Activated T-cell treated with anti-CD3 and anti-CD28 coated beads for 4 hours (primary cell): ENCODE data around the gene SH3BP5L.

Experiments used
- DNase-seq: peaks from one replicate; pipeline ENCODE4 v3.0.0-alpha.2; 2020

SH3BP5L gene

DNA sequence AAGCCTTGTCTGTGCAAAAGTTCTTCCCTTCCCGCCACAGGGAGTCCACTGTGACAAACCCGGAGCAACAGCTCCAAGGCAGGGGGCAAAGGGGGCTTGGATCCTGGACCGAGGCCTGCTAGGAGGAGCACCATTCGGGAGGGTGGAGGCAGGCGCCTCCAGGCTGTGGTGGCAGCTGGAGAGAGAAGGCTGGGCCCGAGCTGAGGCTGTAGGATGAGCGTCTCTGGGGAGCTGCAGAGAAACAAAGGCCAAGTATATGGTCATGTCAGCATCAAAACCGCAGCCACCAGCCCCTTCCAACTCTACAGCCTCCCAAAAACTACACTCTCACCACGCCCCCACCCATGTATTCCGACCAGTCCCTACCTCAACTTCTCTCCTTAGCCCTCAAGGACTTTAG is 579 bp downstream of the SH3BP5L start:
- no peak for DNase-seq

DNA sequence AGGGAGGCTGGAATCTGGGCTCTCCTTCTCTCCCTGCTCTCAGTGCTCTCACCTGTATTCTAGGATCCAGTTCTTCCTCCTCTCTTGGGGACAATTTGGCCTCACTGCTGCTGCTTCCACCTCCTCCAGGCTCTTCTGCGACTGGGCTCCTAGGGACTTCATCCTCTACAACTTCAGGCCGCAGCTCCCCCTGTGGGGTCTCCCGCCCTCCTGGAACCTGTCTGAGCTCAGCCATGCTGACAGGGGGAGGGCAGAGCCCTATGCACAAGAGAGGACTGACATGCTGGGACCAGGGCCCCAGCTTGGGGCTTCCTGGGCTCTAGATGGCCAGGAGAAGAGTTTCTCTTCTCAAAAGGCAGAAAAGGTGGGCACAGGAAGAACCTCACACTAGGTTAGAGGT is 1.0 kb downstream of the SH3BP5L start:
- no peak for DNase-seq

DNA sequence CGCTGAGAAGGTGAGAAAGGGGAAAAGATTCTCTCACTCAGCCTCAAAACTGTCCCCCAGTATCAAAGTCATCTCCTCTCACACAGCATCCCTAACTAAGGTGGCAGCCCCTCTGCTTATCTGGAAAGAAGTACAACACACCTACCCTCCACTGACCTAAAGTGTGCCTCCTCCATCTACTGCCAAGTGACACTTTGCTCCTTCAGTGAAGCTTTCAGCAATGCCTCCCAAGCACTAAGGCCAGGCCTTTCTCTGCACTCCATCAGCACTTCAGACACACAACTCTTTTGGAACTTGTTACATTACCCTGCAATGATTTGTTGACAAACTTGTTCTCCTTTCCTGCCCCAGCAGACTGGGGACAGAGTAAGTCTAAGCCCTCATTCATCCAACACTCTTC is 1.4 kb downstream of the SH3BP5L start:
- no peak for DNase-seq

DNA sequence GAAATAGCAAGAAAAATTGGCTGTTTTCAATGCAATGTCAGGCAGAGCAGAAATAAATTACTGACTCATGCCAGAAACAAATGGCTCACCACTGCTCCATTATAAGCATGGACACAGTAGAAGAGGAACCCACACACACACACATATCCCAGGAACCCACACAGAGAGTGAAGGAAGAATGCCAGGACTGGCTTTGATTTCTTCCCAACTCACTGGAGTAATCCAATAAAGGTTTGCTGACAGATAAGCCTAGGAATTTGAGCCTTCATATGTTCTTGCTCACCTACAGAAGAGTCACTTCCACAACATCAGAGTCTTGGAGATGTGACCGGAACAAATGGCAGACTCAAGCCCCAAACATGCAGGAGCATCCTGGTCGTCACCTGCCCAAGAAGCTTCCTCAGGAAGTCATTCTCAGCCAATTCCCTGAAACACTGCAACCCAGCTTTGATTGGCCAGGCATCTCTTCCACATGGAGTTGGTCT is 2.2 kb downstream of the SH3BP5L start:
- no peak for DNase-seq

DNA sequence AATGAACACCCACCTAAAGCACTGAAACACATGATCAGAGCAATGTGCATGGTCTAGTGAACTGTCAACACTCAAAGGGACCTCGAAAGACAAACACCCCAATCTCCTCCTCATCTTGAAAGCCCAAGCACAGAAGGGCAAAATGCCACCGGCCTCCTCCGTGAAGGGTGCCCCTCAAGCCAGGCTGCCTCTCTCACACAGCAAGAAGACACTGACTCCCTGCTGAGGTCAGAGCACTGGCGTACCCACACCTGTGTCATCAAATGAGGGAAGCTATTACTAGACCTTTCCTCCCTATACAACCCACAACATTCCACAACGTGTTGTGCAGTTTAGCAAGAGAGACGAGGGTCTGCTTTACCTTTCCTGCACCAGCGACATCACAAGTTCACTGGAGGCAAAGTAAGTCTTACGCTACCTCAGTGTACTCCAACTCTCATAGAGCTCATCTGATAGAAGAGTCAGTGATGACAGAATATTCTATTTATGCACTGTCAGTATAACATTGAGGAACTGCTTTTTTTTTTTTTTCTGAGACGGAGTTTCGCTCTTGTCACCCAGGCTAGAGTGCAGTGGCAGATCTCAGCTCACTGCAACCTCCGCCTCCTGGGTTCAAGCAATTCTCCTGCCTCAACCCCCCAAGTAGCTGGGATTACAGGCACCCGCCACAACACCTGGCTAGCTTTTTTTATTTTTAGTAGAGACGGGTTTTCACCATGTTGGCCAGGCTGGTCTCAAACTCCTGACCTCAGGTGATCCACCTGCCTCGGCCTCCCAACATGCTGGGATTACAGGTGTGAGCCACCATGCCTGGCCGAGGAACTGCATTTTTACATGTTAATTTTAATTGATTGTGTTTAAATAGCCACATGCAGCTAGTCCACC is 3.3 kb downstream of the SH3BP5L start:
- DNase-seq: no peak

DNA sequence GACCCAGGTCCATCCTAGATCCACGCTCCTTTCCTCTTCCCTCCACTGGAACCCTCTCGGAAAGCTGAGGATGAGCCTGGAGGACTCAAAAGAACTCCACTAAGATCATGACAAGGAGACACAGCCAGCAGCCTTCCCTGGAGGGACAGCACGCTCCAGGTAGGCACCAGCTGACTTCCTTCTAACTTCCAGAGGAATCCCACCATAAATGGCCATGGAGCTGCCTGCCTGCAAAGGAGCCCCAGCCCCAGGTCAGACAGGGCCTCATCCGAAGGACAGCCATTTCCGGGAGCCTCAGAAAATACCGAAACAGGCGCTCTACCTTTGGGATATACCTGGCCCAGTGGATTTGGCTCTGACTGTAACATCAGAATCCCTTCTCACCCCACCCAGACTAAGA is 4.1 kb downstream of the SH3BP5L start:
- no peak for DNase-seq

DNA sequence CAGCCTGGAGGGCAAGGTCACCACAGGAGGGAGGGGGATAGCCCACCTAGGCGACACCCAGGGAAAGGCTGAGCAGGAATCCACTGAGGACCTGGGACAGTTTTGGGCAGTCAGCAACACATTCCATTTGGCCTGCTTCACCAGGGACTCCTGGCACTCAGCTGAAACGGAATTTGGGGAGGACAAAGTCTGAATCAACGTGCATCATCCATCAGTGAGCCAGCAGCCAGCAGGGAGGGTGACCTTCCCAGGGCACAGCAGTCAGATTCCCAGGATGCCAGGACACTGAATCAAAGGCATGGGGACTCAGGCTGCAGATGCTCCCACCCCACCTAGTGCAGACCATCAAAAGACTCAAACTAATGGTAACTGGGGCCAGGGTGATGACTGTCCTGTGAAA is 4.6 kb downstream of the SH3BP5L start:
- DNase-seq: no peak

DNA sequence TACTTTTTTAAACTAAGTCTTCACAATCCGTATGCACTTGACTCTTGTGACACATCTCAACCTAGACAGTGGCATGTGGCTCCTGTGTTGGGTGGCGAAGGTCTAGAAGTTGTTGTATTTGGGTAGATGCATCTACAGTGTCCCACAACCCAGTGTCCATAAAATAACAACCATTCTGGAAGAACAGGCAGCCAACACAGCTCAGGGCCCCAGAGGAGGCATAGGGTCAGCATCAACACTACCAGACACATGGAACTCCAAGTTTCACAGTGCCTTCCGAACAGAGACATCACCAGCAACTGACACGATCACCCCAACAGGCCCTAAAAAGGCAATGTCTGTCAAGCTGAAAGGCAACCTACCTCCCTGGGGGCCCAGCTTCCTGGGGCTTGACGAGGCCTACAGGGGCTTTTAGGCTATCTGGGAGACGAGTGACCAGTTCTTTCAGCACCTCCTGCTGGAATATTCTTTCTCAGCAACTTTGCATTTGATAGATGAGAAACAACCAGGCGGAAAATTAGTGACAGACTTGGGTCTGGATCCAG is 5.6 kb downstream of the SH3BP5L start:
- no peak for DNase-seq

DNA sequence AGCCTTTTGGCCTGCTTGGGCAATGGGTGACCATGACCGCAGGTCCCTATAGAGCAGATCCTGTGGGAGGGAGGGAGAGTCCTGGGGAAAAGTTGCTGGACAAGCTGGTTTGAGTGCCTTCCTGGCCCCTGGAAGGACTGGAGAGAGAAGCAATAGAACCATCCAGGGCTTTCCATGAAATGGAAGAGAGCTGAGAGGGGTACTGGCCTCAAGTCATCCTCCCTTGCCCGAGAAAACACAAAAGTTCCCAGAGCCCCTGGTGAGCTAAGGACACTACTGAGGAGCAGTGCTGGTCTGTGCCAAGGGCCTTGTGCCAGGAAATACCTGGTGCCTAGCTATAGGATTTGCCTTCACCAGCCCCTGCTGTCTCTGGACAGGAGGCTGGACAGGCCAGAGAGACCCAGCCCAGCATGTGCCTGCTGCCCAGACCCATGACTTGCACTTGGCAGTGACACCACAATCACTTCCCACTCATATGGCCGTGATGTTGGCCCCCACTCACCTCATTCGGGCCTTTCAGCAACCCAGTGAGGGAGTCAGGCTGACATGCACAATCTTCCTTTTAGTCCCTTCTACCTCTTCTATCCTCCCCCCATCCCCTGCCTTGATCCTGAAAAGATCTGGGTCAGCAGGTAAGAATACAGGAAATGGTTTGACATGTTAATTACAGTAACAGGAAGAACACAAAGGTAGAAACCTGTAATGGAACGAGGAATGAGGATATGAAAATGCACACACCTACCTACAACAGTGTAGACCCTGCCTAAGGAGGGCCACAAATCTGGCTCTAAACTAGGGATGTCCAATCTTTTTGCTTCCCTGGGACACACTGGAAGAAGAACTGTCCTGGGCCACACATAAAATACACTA is 7.0 kb downstream of the SH3BP5L start:
- no peak for DNase-seq

DNA sequence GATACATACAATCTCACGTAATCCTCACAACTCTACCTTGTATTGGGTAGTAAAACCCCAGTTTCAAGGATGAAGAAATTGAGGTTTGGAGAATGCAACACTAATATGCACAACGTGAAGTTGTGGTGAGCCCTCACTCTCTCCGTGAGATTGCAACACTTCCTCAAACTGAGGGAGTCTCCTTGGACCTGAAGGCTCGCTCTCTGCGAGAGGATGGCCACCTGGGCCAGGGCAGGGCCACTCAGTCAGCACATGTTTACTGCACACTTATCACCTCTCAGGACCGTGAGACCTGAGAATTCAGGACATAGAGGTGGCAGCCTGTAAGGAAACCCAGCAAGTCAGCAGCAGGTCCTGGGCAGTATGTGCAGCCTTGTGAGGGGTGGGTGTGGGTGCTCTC is 8.7 kb downstream of the SH3BP5L start:
- DNase-seq: no peak

DNA sequence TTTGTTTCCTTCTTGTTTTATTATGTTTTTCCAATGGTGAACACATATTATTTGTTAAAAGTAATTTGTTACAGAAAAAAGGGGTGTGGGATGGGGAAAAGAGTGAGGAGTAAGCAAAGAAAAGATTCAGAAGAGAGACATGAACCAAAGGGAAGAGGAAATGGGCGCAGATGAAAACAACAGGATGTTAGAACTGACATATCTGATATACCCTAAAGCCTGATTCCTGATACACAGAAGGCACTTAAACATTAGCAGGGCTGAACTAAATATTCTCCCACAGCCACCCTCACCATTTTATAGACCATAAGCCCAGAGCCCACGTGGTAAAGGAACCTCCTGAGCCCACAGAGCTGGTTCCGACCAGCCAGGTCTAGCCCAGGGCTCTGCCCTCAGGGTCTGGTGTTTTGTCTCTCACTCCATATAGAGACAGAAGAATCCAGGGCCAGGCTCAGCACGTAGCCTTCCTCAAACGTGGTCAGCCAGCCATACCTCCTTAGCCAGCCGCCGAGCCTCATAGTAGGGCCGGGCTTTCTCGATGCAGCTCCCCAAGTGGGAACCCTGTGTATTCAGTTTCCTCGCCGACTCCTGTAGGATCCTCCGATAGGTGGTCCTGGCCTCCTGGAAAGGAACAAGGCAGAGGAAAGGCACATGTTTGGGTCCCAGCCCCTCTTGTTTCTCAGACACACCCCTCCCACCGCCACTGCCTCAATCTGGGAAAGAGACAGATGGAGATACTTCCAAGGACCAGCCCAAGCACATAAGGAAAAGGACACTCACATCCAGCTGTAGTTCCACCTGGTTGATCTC is 9.5 kb downstream of the SH3BP5L start:
- no peak for DNase-seq

DNA sequence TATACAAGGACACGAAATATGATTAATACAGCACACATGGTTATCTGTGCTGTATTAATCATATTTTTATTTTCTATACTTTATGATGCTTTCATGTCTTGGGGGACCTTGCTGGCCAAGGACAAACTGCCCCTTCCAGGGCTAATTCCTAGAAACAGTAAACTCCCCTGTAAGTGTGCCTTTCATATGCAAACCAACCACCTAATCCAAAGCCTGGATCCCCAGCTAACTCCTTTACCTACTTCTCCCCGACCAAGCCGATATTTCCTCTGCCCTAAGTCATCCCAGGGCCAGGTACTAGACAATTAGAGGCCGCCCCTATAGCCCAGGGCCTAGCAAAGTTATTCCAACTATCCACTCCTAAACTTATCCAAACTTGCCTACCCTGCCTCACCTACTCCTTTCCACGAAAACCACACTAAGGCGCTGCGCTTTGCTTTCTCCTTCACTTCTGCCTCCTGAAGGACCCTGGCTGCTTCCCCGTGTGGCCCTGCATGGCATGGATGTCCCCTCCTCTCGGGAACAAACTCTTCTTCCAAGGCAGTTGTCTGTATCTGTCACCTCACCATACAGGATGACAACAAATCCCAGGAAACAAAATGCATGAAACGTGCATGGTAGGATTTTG is 10.2 kb downstream of the SH3BP5L start:
- DNase-seq: no peak

DNA sequence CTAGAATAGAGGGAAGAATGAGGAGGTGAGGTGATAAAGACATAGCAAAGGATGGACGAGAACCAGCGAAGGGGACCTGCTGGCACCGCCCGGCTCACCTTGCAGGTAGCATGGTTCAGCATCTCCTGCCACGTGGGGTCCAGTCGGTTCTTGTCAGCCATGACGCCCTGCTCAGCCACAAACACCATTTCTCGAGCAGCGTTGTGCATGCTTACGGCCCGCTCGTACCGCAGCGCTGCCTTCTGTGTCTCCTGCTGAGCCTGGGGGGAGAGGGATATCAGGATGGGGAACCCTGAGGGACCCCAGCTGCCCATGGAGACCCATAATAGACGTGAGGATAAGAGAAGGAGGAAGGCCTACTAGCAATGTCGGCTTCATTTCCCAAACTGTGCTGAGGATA is 11.4 kb downstream of the SH3BP5L start:
- DNase-seq: no peak

DNA sequence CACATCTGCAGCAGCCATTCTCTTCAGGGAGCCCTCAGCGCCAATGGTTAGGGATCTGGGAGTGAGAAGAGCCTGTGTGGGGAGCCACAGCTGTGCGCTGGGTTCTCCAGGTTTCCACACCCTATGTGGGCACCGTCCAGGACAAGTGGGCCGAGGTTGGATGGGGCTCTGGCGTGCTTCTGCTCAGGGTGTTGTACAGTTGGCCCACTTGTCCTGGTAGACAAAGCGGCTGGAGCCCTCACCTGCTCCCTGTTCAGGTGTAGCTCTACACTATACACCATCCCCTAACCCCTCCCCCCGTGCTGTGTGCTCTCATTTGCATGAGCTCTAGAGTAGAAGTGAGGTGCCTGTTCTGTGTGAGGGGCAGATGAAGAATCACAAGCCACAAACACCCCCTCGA is 12.2 kb downstream of the SH3BP5L start:
- DNase-seq: no peak

DNA sequence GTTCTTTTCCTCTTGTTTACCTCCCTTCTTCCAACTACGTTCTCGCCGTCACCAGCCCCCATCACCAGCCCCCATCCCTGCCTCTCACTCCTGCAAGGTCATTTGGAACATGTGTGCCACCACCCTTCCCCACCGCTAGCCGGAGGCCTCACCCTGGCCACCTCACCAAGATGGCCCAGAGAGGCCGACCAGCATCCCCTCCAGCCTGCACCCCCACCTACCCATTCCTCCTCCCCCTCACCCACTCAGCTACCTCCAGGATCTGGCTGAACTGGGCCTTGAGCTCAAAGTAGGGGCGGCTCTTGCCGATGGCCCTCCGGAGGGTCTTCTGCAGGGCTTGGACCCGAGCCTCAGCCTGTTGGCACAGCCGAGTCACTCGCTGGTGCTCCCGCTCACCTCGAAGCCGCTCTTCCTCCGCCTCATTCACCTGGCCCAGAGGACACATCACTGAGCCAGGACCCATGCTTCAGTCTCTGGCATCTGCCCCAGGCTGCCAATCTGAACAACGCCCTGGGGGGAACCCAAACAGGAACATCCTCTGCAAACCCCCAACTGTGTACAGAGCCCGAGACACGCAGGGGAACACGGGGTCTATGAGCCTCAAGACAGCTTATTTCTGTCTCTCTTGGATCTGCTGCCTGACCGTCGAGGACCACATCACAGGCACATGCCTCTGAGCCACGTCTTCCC is 12.8 kb downstream of the SH3BP5L start:
- DNase-seq: no peak

DNA sequence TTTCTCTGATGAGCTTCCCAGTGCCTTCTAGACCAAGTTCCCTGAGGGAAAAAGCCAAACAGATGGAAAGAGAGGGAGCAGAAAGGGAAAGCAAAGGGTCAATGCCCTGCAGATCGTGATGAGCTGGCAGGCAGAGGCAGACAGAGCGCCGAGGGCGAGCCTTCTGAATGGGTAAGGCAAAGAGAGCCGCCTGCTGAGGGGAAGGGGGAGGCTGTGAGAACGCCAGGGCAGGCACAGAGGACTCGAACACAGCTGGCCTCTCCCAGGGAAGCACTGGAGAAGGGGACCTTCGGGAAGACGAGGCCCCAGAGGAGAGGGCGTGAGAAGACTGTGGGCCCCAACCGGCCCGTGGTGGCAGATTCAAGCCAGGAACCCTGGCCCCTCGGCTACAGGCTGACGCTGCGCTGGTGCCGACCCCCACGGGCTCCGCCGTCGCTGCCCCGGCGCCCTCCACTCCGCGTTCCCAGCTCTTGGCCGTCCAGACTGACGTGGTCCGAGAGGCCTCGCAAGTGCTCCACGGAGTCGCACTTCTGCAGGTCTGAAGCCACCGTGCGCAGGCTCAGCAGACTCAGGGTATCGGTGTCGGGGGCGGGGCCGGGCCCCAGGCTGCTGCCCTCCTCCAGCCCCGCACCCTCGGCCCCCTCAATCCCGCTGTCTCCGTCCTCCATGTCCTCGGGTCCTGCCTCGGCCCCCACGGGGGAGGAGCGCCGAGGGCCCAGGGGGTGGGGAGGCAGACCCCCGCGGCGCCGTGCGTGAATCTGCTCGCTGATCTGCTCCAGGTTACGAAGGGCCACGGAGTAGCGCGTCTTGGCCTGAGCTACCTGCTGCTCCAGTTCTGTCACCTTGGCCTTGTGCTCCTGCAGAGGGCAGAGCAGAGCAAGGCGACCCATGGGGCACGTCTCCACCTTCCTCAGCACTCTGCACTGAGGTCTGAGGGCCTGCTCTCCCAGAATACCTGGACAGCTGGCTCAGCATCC is 13.9 kb downstream of the SH3BP5L start:
- DNase-seq: no peak

DNA sequence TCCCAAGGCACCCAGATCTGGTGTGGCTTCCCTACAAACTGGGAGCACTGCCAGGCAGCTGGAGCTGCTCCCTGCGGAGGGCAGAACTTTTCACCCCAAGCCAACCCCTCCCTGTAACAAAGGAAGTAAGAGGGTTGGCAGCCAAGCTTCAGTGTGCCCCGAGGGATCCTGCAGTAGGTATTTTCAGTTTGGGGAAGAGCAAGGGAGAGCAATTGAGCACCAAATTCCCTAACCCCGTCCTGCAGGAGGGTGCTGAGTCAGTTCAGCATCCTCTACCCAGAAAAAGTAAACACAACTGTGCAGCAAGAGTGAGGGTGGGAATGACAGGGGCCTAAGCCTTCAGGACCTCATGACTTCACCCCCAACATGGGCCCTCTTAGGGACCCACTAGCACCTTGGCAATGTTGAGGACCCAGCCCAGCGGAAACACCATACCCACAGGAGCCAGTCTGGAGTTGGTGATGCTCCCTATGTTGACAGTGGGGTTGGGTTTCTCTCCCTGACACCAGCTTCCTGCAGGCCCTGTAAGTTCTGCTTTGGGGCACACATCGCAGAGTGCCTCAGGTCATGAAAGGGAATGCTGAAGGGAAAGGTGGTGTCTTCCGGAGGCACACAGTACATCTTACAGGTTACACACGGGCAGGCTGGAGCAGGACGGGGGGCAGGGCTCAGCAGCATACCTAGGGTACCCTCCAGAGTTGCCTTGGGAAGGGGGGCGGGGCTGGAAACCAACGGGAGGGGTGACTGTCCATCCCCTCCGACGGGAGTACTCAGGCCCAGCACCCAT is 14.8 kb downstream of the SH3BP5L start:
- DNase-seq: no peak

DNA sequence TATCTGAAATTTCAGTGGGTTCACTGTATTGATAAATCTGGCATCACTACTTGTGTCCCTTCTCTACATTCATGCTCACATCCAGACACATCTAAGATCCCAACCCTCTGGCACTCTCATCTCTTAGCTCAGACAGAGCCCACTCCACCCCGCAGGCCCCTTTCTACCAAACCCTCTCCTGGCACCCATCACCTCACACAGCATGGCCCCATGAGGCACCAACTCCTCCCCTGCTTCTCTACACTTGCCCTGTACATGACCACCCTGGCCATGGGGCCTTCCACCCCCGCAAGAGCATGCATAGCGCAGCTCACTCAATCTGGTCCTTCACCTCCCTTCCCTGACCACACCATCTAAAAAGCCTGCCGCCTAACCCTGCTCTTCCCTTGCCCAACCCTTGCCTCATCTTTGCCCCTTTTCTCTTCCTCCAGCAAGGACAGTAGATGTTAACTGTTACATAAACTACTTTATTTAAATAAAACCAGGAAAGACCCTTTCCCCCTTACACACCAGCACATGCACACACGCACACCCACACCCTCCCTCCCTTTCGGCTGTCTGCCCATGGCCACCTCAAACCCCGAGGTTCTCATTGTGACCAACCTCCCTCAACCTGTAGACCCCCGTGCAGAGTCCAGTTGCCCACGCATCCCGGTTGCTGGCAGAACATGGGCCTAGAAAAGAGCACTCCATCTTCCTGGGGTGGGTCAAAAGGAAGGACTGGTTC is 15.6 kb downstream of the SH3BP5L start:
- no peak for DNase-seq

DNA sequence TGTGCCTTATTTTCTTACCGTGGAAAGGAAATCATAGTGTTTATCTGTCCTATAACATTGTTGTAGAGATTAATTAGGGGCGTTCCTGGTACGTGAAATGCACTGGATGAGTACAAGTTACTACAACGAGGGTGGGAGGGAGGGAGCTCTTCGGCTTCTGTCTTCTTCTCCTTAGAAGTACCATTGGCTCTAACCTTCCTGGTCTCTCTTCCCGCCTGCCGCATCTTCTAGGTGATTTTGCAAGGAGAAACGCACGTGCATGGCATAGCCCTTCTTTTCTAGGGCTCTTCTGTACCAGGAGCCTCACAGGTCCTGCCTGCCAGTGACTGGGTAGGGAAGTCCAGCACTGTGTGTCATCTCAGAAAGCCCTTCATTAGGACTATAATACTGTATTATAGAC is 16.8 kb downstream of the SH3BP5L start:
- no peak for DNase-seq
